ENCODE data around the gene FBXL19.

GRCh38 chr16:30894540-30895368 lies 28.6 kb upstream of the FBXL19 start:
- TF ChIP-seq CTCF (IDR thresholded peaks at IDR 0.05; ENCODE audit: insufficient read depth, low read length) (no peak), POLR2AphosphoS5 (IDR thresholded peaks at IDR 0.05; ENCODE audit: low read depth) (no peak), GABPA (IDR thresholded peaks at IDR 0.05; ENCODE audit: low read depth) (no peak)
- TF ChIP-seq, protein P1, sequence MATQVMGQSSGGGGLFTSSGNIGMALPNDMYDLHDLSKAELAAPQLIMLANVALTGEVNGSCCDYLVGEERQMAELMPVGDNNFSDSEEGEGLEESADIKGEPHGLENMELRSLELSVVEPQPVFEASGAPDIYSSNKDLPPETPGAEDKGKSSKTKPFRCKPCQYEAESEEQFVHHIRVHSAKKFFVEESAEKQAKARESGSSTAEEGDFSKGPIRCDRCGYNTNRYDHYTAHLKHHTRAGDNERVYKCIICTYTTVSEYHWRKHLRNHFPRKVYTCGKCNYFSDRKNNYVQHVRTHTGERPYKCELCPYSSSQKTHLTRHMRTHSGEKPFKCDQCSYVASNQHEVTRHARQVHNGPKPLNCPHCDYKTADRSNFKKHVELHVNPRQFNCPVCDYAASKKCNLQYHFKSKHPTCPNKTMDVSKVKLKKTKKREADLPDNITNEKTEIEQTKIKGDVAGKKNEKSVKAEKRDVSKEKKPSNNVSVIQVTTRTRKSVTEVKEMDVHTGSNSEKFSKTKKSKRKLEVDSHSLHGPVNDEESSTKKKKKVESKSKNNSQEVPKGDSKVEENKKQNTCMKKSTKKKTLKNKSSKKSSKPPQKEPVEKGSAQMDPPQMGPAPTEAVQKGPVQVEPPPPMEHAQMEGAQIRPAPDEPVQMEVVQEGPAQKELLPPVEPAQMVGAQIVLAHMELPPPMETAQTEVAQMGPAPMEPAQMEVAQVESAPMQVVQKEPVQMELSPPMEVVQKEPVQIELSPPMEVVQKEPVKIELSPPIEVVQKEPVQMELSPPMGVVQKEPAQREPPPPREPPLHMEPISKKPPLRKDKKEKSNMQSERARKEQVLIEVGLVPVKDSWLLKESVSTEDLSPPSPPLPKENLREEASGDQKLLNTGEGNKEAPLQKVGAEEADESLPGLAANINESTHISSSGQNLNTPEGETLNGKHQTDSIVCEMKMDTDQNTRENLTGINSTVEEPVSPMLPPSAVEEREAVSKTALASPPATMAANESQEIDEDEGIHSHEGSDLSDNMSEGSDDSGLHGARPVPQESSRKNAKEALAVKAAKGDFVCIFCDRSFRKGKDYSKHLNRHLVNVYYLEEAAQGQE (IDR thresholded peaks at IDR 0.05; ENCODE audit: insufficient replicate concordance, low read depth) = no peak
